GM19463 (cell line): ENCODE measurements around the gene BANP.
"Not testable (repeated sequence)": the region's sequence is repeated elsewhere in the genome, so short reads cannot be mapped to it uniquely, and the experiment has no call there.

ENCODE experiments used
- ATAC-seq: cut with Tn5 transposase; IDR thresholded peaks from one replicate; pipeline ENCODE4 v1.9.1; 2021; ENCODE audit warnings: mild to moderate bottlenecking, moderate library complexity; ENCODE audit not compliant: unreplicated experiment

BANP gene

DNA sequence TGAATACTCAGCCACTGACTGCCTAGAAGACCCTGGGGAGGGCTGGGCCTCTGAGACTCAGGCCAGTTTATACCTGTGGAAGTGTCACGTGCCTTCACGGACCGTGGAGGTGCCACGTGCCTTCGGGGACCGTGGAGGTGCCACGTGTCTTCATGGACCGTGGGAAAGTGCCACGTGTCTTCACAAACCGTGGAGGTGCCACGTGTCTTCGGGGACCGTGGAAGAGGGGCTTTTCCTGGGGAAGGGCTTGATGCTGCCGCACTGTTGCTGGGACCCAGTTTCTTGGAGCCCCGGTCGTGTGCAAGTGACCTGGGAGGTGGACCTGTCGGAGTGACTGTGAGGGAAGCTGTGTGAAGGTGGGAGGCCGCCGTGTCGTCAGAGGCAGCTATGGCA, 166.2 kb downstream of the BANP start:
- no peak for ATAC-seq

- no peak for ATAC-seq
Observed at GRCh38 chr16:88118376-88118775, 167.1 kb downstream of the BANP start.

- ATAC-seq, result not testable (repeated sequence)
Observed at GRCh38 chr16:88118852-88119741, 167.9 kb downstream of the BANP start.

DNA sequence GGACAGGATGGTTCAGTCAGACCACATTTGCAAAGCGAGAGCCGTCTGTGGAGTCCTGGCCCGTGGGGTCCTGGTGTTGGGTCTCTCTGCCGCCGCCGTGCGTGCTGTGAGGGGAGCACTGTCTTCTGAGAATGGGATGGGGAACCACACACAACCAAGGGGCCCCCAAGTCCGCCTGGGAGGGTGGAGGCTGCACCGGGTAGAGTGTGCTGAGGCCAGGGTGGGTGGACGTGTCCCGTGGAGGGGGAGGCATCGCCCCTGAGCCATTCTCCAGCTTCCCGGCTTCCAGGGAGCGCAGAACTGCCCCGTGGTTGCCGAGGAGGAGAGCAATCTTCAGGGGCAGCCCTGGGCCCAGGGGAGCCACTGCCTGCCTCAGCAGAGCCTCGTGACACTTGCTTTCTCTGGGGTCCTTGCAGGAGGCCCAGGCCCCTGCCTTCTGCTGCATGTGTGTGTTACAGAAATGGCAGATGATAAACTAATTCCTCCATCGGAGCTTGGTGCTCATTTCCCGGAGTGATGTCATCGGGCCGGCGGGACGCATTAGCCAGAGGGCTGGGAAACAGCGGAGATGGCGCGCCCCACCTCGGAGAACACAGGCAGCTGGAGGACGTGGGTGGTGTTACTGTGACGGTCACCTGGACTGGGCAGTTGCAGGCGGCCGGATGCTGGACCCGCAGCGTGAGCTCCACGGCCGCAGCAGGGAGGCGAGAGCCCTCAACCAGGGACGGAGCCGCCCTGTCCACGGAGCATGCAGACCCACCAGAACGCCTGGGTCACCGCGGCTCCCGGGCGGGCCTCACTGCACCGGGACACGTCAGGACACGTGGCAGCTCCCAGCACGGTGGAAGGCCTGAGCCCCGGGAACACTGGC, 168.9 kb downstream of the BANP start:
- ATAC-seq, result not testable (repeated sequence)

DNA sequence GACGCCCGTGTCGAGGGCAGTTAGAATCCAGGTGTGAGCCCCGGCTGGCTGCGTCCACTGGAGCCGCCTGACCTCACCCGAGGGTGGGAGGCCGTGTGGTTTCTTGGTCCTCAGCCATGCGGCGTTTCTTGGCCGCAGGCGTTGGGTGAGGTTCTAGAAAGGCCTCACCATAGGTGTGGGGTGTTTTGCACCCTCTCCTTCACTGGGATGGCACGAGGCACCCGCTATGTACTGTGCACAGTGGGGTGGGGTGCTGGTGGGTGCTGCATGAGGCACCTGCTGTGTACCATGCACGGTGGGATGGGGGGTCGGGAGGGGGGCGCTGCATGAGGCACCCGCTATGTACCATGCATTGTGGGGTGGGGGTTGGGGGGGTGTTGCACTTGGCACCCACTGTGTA, 169.6 kb downstream of the BANP start:
- no peak for ATAC-seq

GRCh38 chr16:88121391-88121790, 170.2 kb downstream of the BANP start:
- not testable (repeated sequence) for ATAC-seq

- no peak for ATAC-seq
Observed at GRCh38 chr16:88121886-88122580, 170.8 kb downstream of the BANP start.
